Smooth muscle cell (in vitro differentiated cells): ENCODE results near the gene SLC29A3. TPM values are rescaled to one million over a fixed set of nuclear protein-coding genes. Genes with fewer than 3 reads are reported as not detected.
A peak's percentile ranks its signal among the peaks of the same experiment; 100 is the strongest.

Source experiments
- DNase-seq: peaks from one replicate; lab custom pipeline; 2025; ENCODE audit not compliant: unreplicated experiment; lab: John Stamatoyannopoulos, UW
- H2AFZ ChIP-seq: fragments of 200-600 bp; sonication (generic); 2 replicates; pipeline ENCODE4 v1.6.0; 2016; ENCODE audit warnings: antibody characterized with exemption, low read depth, mild to moderate bottlenecking
- H3F3A ChIP-seq: fragments of 200-600 bp; sonication (generic); 2 replicates; pipeline ENCODE4 v1.6.0; 2017; ENCODE audit warnings: antibody characterized with exemption, low read depth
- H3K27ac ChIP-seq: fragments of 200-600 bp; sonication (generic); 2 replicates; pipeline ENCODE4 v1.5.1; 2016; ENCODE audit warnings: low read depth, mild to moderate bottlenecking
- H3K27me3 ChIP-seq: fragments of 200-600 bp; sonication (generic); 2 replicates; pipeline ENCODE4 v1.6.1; 2016; ENCODE audit warnings: low read depth, mild to moderate bottlenecking
- H3K36me3 ChIP-seq: fragments of 200-600 bp; sonication (generic); 2 replicates; pipeline ENCODE4 v1.5.1; 2016; ENCODE audit warnings: low read depth
- H3K4me1 ChIP-seq: fragments of 200-600 bp; sonication (generic); 2 replicates; pipeline ENCODE4 v1.5.1; 2016; ENCODE audit warnings: low read depth
- H3K4me2 ChIP-seq: fragments of 200-600 bp; sonication (generic); 2 replicates; pipeline ENCODE4 v1.6.0; 2016; ENCODE audit warnings: mild to moderate bottlenecking
- H3K4me3 ChIP-seq: fragments of 200-600 bp; sonication (generic); 2 replicates; pipeline ENCODE4 v1.5.1; 2016; ENCODE audit warnings: mild to moderate bottlenecking
- H3K79me2 ChIP-seq: fragments of 200-600 bp; sonication (generic); 2 replicates; pipeline ENCODE4 v1.6.0; 2016; ENCODE audit warnings: low read depth, mild to moderate bottlenecking
- H3K9ac ChIP-seq: fragments of 200-600 bp; sonication (generic); 2 replicates; pipeline ENCODE4 v1.6.0; 2016; ENCODE audit warnings: low read depth
- H3K9me3 ChIP-seq: fragments of 200-600 bp; sonication (generic); replicated peaks from 2 replicates; pipeline ENCODE4 v1.5.1; 2016; ENCODE audit warnings: low read depth
- H4K20me1 ChIP-seq: fragments of 200-600 bp; sonication (generic); 2 replicates; pipeline ENCODE4 v1.6.0; 2016; ENCODE audit warnings: low read depth
- WGBS: methylation state at CpG from one replicate; pipeline ENCODE4 v1.1.7; 2016; ENCODE audit warnings: low lambda C conversion rate; 5-methylcytosine and 5-hydroxymethylcytosine counted together
- polyA plus RNA-seq: library from polyadenylated mRNA; unstranded; fragments of >200 nt; fragmentation: Nextera tagmentation; extraction: Ambion mirVana; gene quantifications from 2 replicates; pipeline ENCODE4 v1.2.1, GENCODE V29; 2016
- total RNA-seq: library from RNA; depleted of rRNA; stranded (reverse); fragments of >200 nt; gene quantifications from 2 replicates; pipeline ENCODE4 v1.2.3, GENCODE V29; 2014
- TF ChIP-seq, protein P1 (sequence below): fragments of 200-600 bp; sonication (generic); IDR thresholded peaks from 2 replicates; pipeline ENCODE4 v1.5.1; 2017; ENCODE audit warnings: borderline replicate concordance, mild to moderate bottlenecking, antibody characterized with exemption; ENCODE audit not compliant: insufficient read depth, poor library complexity, severe bottlenecking

Gene SLC29A3
- total and polyA plus RNA-seq, 2 experiments from 2014 or later, result 2.9 to 4.8 TPM

DNA sequence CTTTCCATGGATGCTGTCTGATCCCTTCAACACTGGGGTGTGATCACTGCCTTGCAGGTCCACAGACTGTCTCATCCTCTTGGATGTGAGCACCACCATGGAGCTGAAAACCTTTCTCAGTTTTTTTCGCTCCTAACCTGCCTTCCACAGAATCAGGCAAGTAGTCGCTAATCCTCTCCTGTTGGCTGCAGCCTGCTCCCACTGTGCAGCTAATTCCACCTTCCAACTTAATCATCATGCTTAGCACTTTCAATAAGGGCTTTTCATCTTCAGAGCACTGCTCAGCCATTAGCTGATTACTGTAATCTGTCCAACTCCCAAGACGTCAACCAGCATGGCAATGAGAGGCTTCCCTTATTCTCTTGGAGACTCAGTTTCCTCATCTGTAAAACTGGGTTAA, 62.6 kb downstream of the SLC29A3 start:
- no peaks in the 10 kb centered on the region for H3K79me2 ChIP-seq
- H3K4me1 ChIP-seq, result peaks cover 11% of the 10 kb centered on the region
- no peak for DNase-seq
- no peaks in the 10 kb centered on the region for H4K20me1 ChIP-seq
- TF ChIP-seq, protein P1, sequence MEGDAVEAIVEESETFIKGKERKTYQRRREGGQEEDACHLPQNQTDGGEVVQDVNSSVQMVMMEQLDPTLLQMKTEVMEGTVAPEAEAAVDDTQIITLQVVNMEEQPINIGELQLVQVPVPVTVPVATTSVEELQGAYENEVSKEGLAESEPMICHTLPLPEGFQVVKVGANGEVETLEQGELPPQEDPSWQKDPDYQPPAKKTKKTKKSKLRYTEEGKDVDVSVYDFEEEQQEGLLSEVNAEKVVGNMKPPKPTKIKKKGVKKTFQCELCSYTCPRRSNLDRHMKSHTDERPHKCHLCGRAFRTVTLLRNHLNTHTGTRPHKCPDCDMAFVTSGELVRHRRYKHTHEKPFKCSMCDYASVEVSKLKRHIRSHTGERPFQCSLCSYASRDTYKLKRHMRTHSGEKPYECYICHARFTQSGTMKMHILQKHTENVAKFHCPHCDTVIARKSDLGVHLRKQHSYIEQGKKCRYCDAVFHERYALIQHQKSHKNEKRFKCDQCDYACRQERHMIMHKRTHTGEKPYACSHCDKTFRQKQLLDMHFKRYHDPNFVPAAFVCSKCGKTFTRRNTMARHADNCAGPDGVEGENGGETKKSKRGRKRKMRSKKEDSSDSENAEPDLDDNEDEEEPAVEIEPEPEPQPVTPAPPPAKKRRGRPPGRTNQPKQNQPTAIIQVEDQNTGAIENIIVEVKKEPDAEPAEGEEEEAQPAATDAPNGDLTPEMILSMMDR, result no peak
- H3K27ac ChIP-seq, result no peak overlapping the region
- H2AFZ ChIP-seq, result no peak overlapping the region
- H3K4me3 ChIP-seq, result no peak overlapping the region
- no peak overlapping the region for H3K9ac ChIP-seq
- H3K9me3 ChIP-seq, result no peaks in the 10 kb centered on the region
- peaks cover 7% of the 10 kb centered on the region for H3K27me3 ChIP-seq
- H3F3A ChIP-seq, result no peaks in the 10 kb centered on the region
- no peaks in the 10 kb centered on the region for H3K36me3 ChIP-seq
- H3K4me2 ChIP-seq, result no peak overlapping the region
- WGBS, result 83% methylated on average over 3 of the region's 3 CpGs

DNA sequence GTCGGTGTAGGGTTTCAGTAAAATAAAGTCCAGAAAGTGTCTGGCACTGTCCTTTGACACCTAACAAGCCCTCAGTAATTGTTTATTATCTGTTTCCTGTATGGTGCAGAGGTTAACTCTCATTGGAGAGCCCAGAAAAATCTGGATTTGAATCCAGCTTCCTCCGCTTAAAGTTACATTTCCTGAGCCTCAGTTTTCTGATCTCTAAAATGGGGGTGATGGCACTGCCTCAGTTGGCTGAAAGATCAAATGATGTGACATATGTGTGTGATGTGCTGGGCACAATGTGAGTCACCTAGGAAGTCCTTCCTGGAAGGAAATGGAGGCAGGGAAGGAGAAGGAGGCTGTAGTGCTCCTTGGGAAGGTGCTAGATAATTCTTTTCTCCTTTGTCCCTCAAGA, 63.0 kb downstream of the SLC29A3 start:
- no peaks in the 10 kb centered on the region for H3K79me2 ChIP-seq
- TF ChIP-seq, protein P1, result no peak
- WGBS, result 86% methylated on average over 2 of the region's 2 CpGs

DNA sequence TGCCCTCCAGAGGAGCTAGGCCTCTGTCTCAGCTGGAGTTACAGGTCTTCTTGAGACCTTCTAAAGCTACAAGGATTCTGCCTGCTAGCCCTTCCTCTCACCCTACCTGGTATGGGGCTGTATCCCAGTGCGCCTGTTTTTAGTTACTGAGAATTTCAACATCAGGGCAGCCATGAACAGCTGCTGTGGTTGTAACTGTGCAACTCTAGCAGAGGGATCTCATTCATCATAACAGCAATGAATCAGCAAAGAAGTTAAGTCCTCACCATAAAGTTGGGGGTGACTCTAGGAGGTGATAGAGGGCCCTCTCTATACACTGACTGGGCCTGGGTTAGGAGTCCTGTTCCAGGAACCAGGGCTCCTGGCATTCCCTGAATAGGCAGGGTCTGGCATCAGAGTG, 63.7 kb downstream of the SLC29A3 start:
- Histone ChIP-seq H3K27me3 (peaks cover 12% of the 10 kb centered on the region), H2AFZ (no peak overlapping the region), H3F3A (no peaks in the 10 kb centered on the region), H3K36me3 (no peaks in the 10 kb centered on the region), H3K79me2 (no peaks in the 10 kb centered on the region), H3K4me3 (no peak overlapping the region), H3K4me2 (no peak overlapping the region), H3K9ac (no peak overlapping the region), H3K27ac (no peak overlapping the region), H3K9me3 (no peaks in the 10 kb centered on the region), H4K20me1 (no peaks in the 10 kb centered on the region), H3K4me1 (peaks cover 8% of the 10 kb centered on the region)
- WGBS, result 82% methylated on average over 1 of the region's 1 CpG
- TF ChIP-seq, protein P1, result no peak
- no peak for DNase-seq

More for the DNA sequence above, 63.0 kb downstream of the SLC29A3 start:
- no peaks in the 10 kb centered on the region for H4K20me1 ChIP-seq
- DNase-seq, result no peak
- no peaks in the 10 kb centered on the region for H3F3A ChIP-seq
- H3K4me1 ChIP-seq, result peaks cover 8% of the 10 kb centered on the region
- peaks cover 7% of the 10 kb centered on the region for H3K27me3 ChIP-seq
- no peak overlapping the region for H3K4me3 ChIP-seq
- H2AFZ ChIP-seq, result no peak overlapping the region
- no peaks in the 10 kb centered on the region for H3K9me3 ChIP-seq
- H3K4me2 ChIP-seq, result no peak overlapping the region
- H3K9ac ChIP-seq, result no peak overlapping the region
- no peaks in the 10 kb centered on the region for H3K36me3 ChIP-seq
- no peak overlapping the region for H3K27ac ChIP-seq

DNA sequence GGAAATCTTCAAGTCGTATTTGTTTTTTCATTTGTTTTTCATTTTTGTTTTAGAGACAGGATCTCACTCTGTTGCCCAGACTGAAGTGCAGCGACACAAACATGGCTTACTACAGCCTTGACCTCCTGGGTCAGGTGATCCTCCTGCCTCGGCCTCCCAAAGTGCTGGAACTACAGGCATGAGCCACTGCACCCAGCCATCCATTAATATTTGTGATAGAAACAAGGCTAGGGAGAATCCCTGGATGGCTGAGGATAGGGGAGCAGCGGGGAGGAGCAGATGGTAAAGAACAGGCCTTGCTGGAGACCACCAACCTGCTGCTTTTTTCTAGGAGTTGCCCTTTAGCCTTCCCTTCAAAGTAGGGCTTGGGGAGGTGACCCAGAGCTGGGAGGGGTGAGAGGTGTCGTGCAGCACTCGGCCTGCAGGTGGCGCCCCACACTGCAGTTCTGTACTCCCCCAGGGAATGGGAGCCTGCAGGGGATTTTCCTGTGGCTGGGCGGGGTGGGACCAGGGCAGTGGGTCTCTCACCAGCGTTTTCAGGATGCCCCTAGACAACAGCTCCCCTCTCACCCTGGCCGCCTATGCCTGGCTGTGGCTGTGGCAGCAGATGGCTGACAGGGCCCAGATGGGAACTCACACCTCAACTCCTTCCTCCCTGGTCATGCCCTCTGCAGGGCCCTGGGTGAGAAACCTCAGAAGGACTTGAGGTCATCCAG, 65.1 kb downstream of the SLC29A3 start:
- H3K79me2 ChIP-seq, result no peaks in the 10 kb centered on the region
- no peaks in the 10 kb centered on the region for H3K36me3 ChIP-seq
- no peak overlapping the region for H3K4me2 ChIP-seq
- H3K27me3 ChIP-seq, result peaks cover 24% of the 10 kb centered on the region
- no peaks in the 10 kb centered on the region for H3F3A ChIP-seq
- H3K4me1 ChIP-seq, result peaks cover 8% of the 10 kb centered on the region
- H4K20me1 ChIP-seq, result no peaks in the 10 kb centered on the region
- H3K27ac ChIP-seq, result no peak overlapping the region
- no peak overlapping the region for H3K4me3 ChIP-seq
- H2AFZ ChIP-seq, result no peak overlapping the region
- WGBS, result 23% methylated on average over 10 of the region's 10 CpGs
- TF ChIP-seq, protein P1, result peak; percentile 94
- no peak overlapping the region for H3K9ac ChIP-seq
- no peaks in the 10 kb centered on the region for H3K9me3 ChIP-seq
- peak; percentile 54 for DNase-seq
